ENCODE data around the gene FICD.
A peak's percentile ranks its signal among the peaks of the same experiment; 100 is the strongest.

FICD gene

GRCh38 chr12:108514973-108515814, at the start of gene FICD:
Gene FICD, plus strand, starts transcription at chr12:108515277. Its CDS starts 1,696 bp downstream, at chr12:108516973.
- Histone ChIP-seq H3K27ac (ENCODE audit: low read depth, low read length) (peak within 1 kb of the TSS; percentile 20; the same call in 1 of the 2 replicates), H3K79me2 (ENCODE audit: control insufficient read depth, insufficient read depth, low read length, unreplicated experiment) (no peaks in the 10 kb centered on the region), H3K36me3 (ENCODE audit: insufficient read depth, low read length) (peaks cover 12% of the 10 kb centered on the region; the same call in 1 of the 2 replicates), H3K27me3 (ENCODE audit: insufficient read depth, low read length) (peaks cover 10% of the 10 kb centered on the region; the same call in 1 of the 2 replicates), H3K4me3 (ENCODE audit: low read depth, low read length) (peak within 1 kb of the TSS; percentile 77), H3K4me1 (ENCODE audit: control insufficient read depth, insufficient read depth, low read length, unreplicated experiment) (peaks cover 6% of the 10 kb centered on the region), H2AFZ (ENCODE audit: low read length, unreplicated experiment) (no peak within 1 kb of the TSS)

- no peaks in the 10 kb centered on the region for H3K4me1 ChIP-seq (ENCODE audit: control insufficient read depth, insufficient read depth, low read length, unreplicated experiment)
- H3K4me3 ChIP-seq (ENCODE audit: low read depth, low read length), result no peak overlapping the region
- no peak overlapping the region for H2AFZ ChIP-seq (ENCODE audit: low read length, unreplicated experiment)
- H3K27me3 ChIP-seq (ENCODE audit: insufficient read depth, low read length), result peaks cover 58% of the 10 kb centered on the region
- H3K36me3 ChIP-seq (ENCODE audit: insufficient read depth, low read length), result no peaks in the 10 kb centered on the region
- H3K27ac ChIP-seq (ENCODE audit: low read depth, low read length), result no peak overlapping the region
- H3K79me2 ChIP-seq (ENCODE audit: control insufficient read depth, insufficient read depth, low read length, unreplicated experiment), result no peaks in the 10 kb centered on the region
These were observed 49.7 kb upstream of the FICD start for GRCh38 chr12:108465417-108465816.

GRCh38 chr12:108468196-108468968, 46.7 kb upstream of the FICD start:
- Histone ChIP-seq H3K27me3 (ENCODE audit: insufficient read depth, low read length) (peaks cover 57% of the 10 kb centered on the region), H3K4me3 (ENCODE audit: low read depth, low read length) (no peak overlapping the region), H3K36me3 (ENCODE audit: insufficient read depth, low read length) (no peaks in the 10 kb centered on the region), H3K27ac (ENCODE audit: low read depth, low read length) (no peak overlapping the region), H3K79me2 (ENCODE audit: control insufficient read depth, insufficient read depth, low read length, unreplicated experiment) (no peaks in the 10 kb centered on the region), H2AFZ (ENCODE audit: low read length, unreplicated experiment) (no peak overlapping the region), H3K4me1 (ENCODE audit: control insufficient read depth, insufficient read depth, low read length, unreplicated experiment) (no peaks in the 10 kb centered on the region)

GRCh38 chr12:108473400-108474055, 41.5 kb upstream of the FICD start:
- H2AFZ ChIP-seq (ENCODE audit: low read length, unreplicated experiment), result no peak overlapping the region
- no peak overlapping the region for H3K4me3 ChIP-seq (ENCODE audit: low read depth, low read length)
- H3K27me3 ChIP-seq (ENCODE audit: insufficient read depth, low read length), result peaks cover 53% of the 10 kb centered on the region
- no peaks in the 10 kb centered on the region for H3K4me1 ChIP-seq (ENCODE audit: control insufficient read depth, insufficient read depth, low read length, unreplicated experiment)
- no peaks in the 10 kb centered on the region for H3K36me3 ChIP-seq (ENCODE audit: insufficient read depth, low read length)
- no peak overlapping the region for H3K27ac ChIP-seq (ENCODE audit: low read depth, low read length)
- H3K79me2 ChIP-seq (ENCODE audit: control insufficient read depth, insufficient read depth, low read length, unreplicated experiment), result no peaks in the 10 kb centered on the region

- peaks cover 56% of the 10 kb centered on the region for H3K27me3 ChIP-seq (ENCODE audit: insufficient read depth, low read length)
- no peaks in the 10 kb centered on the region for H3K36me3 ChIP-seq (ENCODE audit: insufficient read depth, low read length)
- no peaks in the 10 kb centered on the region for H3K4me1 ChIP-seq (ENCODE audit: control insufficient read depth, insufficient read depth, low read length, unreplicated experiment)
- no peak overlapping the region for H2AFZ ChIP-seq (ENCODE audit: low read length, unreplicated experiment)
- H3K27ac ChIP-seq (ENCODE audit: low read depth, low read length), result no peak overlapping the region
- H3K4me3 ChIP-seq (ENCODE audit: low read depth, low read length), result no peak overlapping the region
- no peaks in the 10 kb centered on the region for H3K79me2 ChIP-seq (ENCODE audit: control insufficient read depth, insufficient read depth, low read length, unreplicated experiment)
These were observed 39.7 kb upstream of the FICD start for GRCh38 chr12:108475396-108475795.

- H3K27me3 ChIP-seq (ENCODE audit: insufficient read depth, low read length), result peaks cover 45% of the 10 kb centered on the region
- no peaks in the 10 kb centered on the region for H3K4me1 ChIP-seq (ENCODE audit: control insufficient read depth, insufficient read depth, low read length, unreplicated experiment)
- H2AFZ ChIP-seq (ENCODE audit: low read length, unreplicated experiment), result no peak overlapping the region
These were observed 37.8 kb upstream of the FICD start for GRCh38 chr12:108477055-108477880.

GRCh38 chr12:108477881-108478259, 37.2 kb upstream of the FICD start:
- peaks cover 41% of the 10 kb centered on the region for H3K27me3 ChIP-seq (ENCODE audit: insufficient read depth, low read length)
- H3K79me2 ChIP-seq (ENCODE audit: control insufficient read depth, insufficient read depth, low read length, unreplicated experiment), result no peaks in the 10 kb centered on the region
- no peaks in the 10 kb centered on the region for H3K4me1 ChIP-seq (ENCODE audit: control insufficient read depth, insufficient read depth, low read length, unreplicated experiment)
- no peak overlapping the region for H3K27ac ChIP-seq (ENCODE audit: low read depth, low read length)
- no peaks in the 10 kb centered on the region for H3K36me3 ChIP-seq (ENCODE audit: insufficient read depth, low read length)
- no peak overlapping the region for H2AFZ ChIP-seq (ENCODE audit: low read length, unreplicated experiment)
- H3K4me3 ChIP-seq (ENCODE audit: low read depth, low read length), result no peak overlapping the region

More at GRCh38 chr12:108477055-108477880, 37.8 kb upstream of the FICD start:
- no peaks in the 10 kb centered on the region for H3K79me2 ChIP-seq (ENCODE audit: control insufficient read depth, insufficient read depth, low read length, unreplicated experiment)
- no peak overlapping the region for H3K27ac ChIP-seq (ENCODE audit: low read depth, low read length)
- no peak overlapping the region for H3K4me3 ChIP-seq (ENCODE audit: low read depth, low read length)
- H3K36me3 ChIP-seq (ENCODE audit: insufficient read depth, low read length), result no peaks in the 10 kb centered on the region

- Histone ChIP-seq H2AFZ (ENCODE audit: low read length, unreplicated experiment) (no peak overlapping the region), H3K79me2 (ENCODE audit: control insufficient read depth, insufficient read depth, low read length, unreplicated experiment) (no peaks in the 10 kb centered on the region), H3K27me3 (ENCODE audit: insufficient read depth, low read length) (peaks cover 32% of the 10 kb centered on the region), H3K36me3 (ENCODE audit: insufficient read depth, low read length) (no peaks in the 10 kb centered on the region), H3K4me1 (ENCODE audit: control insufficient read depth, insufficient read depth, low read length, unreplicated experiment) (no peaks in the 10 kb centered on the region), H3K4me3 (ENCODE audit: low read depth, low read length) (no peak overlapping the region), H3K27ac (ENCODE audit: low read depth, low read length) (no peak overlapping the region)
These were observed 36.4 kb upstream of the FICD start for GRCh38 chr12:108478611-108479206.

GRCh38 chr12:108479364-108480070, 35.6 kb upstream of the FICD start:
- peaks cover 27% of the 10 kb centered on the region for H3K27me3 ChIP-seq (ENCODE audit: insufficient read depth, low read length)
- H3K4me3 ChIP-seq (ENCODE audit: low read depth, low read length), result no peak overlapping the region
- H2AFZ ChIP-seq (ENCODE audit: low read length, unreplicated experiment), result no peak overlapping the region
- H3K79me2 ChIP-seq (ENCODE audit: control insufficient read depth, insufficient read depth, low read length, unreplicated experiment), result no peaks in the 10 kb centered on the region
- no peaks in the 10 kb centered on the region for H3K36me3 ChIP-seq (ENCODE audit: insufficient read depth, low read length)
- no peaks in the 10 kb centered on the region for H3K4me1 ChIP-seq (ENCODE audit: control insufficient read depth, insufficient read depth, low read length, unreplicated experiment)
- no peak overlapping the region for H3K27ac ChIP-seq (ENCODE audit: low read depth, low read length)
